Thyroid gland (tissue), 4 donors: ENCODE measurements around the gene AVPI1. TPM values are rescaled to one million over a fixed set of nuclear protein-coding genes. Genes with fewer than 3 reads are reported as not detected.

ENCODE experiments used
- DNase-seq, 2 donors: peaks; one replicate each; pipeline ENCODE4 v3.0.0-alpha.2; 2019
- H3K27ac ChIP-seq, 3 donors: fragments of 200-600 bp; sonication (generic); 1 replicate in 2 of 3; 2 replicates in 1 of 3; pipeline ENCODE4 v1.5.1; 2016 to 2019; ENCODE audit warnings: mild to moderate bottlenecking in 1 of 3, moderate library complexity in 1 of 3
- H3K27me3 ChIP-seq: fragments of 200-600 bp; sonication (generic); one replicate; pipeline ENCODE4 v1.5.1; 2019
- H3K36me3 ChIP-seq, 2 donors: fragments of 200-600 bp; sonication (generic); one replicate each; pipeline ENCODE4 v1.5.1; 2016 to 2019
- H3K4me1 ChIP-seq, 2 donors: fragments of 200-600 bp; sonication (generic); one replicate each; pipeline ENCODE4 v1.5.1; 2017 to 2019
- H3K4me3 ChIP-seq, 3 donors: fragments of 200-600 bp; sonication (generic); replicated peaks in 1 of 3; 1 replicate in 2 of 3; 2 replicates in 1 of 3; pipeline ENCODE4 v1.5.1; 2016; ENCODE audit warnings: mild to moderate bottlenecking in 1 of 3
- H3K9me3 ChIP-seq: fragments of 200-600 bp; sonication (generic); one replicate; pipeline ENCODE4 v1.5.1; 2017
- POLR2A ChIP-seq, 2 donors: fragments of 450-650 bp; IDR thresholded peaks; one replicate each; pipeline ENCODE4 v1.6.1; 2017; ENCODE audit warnings: antibody characterized with exemption in 2 of 2, mild to moderate bottlenecking in 2 of 2, moderate library complexity in 1 of 2
- WGBS, 2 donors: methylation state at CpG; one replicate each; pipeline ENCODE4 v1.1.5; 2017; 5-methylcytosine and 5-hydroxymethylcytosine counted together
- intact Hi-C: fragments of 100-400 bp; cut with DNase I; formaldehyde crosslinking; loops from one replicate; pipeline ENCODE4 v1.15.1; 2023
- total RNA-seq, 4 donors: library from RNA; depleted of rRNA; stranded (reverse); fragments of >200 nt; gene quantifications; one replicate each; pipeline ENCODE4 v1.2.3, GENCODE V29; 2016
- TF ChIP-seq, protein P1 (sequence below), 6 experiments: fragments of 200-600 bp in 3 of 6; fragments of 450-650 bp in 3 of 6; sonication (generic) in 3 of 6; IDR thresholded peaks; one replicate each; pipeline ENCODE4 v1.5.1; 2016 to 2019; ENCODE audit warnings: antibody characterized with exemption in 6 of 6, mild to moderate bottlenecking in 2 of 6, inconsistent platforms in 1 of 6, moderate library complexity in 1 of 6

AVPI1 gene
- total RNA-seq, 4 donors from 2014 or later: 6.7 to 17.8 (median 11.2) TPM

DNA sequence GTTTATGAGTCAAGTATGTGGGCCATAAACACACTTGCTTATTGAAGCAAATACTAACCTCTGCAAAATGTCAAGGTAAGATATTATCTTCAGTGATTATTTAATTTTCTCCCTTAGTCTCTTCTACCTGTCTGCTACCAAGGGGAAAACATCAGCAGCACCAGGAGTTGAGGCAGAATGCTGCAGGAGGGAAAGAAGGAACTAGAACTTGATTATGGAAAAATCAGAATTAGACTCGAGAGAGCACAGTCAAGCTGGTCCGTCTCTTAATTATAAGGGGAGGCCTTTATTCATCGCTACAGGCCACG lies 45.0 kb upstream of the AVPI1 start:
- intact Hi-C loops: loop anchor here (10.0 kb wide), 1 partner anchor 57 kb away; no protein-coding TSS in a partner anchor
- no peaks in the 10 kb centered on the region for H3K9me3 ChIP-seq
- no peaks in the 10 kb centered on the region for H3K36me3 ChIP-seq
- no peaks in the 10 kb centered on the region for H3K27me3 ChIP-seq
- H3K4me1 ChIP-seq: peaks cover 0 to 4% of the 10 kb centered on the region in 2 donors
- no peak overlapping the region for H3K27ac ChIP-seq
- H3K4me3 ChIP-seq: no peak overlapping the region
- TF ChIP-seq POLR2A (IDR thresholded peaks at IDR 0.05): no peak
- TF ChIP-seq, protein P1, sequence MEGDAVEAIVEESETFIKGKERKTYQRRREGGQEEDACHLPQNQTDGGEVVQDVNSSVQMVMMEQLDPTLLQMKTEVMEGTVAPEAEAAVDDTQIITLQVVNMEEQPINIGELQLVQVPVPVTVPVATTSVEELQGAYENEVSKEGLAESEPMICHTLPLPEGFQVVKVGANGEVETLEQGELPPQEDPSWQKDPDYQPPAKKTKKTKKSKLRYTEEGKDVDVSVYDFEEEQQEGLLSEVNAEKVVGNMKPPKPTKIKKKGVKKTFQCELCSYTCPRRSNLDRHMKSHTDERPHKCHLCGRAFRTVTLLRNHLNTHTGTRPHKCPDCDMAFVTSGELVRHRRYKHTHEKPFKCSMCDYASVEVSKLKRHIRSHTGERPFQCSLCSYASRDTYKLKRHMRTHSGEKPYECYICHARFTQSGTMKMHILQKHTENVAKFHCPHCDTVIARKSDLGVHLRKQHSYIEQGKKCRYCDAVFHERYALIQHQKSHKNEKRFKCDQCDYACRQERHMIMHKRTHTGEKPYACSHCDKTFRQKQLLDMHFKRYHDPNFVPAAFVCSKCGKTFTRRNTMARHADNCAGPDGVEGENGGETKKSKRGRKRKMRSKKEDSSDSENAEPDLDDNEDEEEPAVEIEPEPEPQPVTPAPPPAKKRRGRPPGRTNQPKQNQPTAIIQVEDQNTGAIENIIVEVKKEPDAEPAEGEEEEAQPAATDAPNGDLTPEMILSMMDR (IDR thresholded peaks at IDR 0.05): no peak
- no peak for DNase-seq
- WGBS, 2 donors: 71% methylated on average over 4 of the region's 4 CpGs

DNA sequence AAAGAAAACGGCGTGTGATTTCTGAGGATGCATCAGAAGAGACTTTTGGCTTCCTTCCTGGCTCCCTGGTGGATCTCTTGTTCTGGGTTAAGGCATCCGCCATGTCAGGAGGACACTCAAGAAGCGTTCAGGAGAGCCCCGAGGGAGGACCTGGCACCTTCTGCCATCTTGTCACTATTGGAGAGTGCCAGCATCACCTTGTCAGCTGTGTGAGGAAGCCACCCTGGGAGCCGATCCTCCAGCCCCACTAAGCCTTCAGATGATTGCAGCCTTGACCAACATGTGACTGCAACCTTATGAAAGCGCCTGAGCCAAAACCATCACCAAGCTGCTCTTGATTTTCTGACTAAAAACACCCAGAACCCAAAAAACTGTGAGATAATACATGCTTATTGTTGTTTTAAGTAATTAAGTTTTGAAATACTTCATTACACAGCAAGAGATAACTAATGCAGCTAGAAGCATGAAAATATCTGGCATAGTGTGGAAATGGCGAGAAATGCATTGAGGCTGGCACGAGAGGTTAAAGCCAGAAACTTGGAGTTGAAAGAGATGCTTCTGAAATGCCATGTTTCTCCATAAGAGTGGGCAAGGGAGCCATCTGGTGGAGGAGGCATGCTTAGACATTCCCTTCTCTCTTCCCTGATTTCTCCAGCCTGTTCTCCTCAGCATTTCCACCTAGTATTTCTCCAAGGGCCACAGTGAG lies 44.5 kb upstream of the AVPI1 start:
- H3K27ac ChIP-seq: no peak overlapping the region

DNA sequence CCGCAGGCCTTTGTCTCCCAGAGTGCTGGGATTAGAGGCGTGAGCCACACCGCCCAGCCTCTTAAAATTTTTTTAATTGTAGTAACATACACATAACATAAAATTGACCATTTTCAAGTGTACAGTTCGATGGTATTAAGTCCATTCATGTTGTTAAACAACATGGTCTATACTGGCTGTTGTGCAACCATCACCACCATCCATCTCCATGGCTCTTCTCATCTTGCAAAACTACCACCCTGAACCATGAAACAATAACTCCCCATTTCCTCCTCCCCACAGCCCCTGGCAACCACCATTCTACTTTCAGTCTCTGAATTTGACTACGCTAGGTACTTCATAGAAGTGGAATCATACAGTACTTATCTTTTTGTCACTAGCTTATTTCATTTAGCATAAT lies 42.0 kb upstream of the AVPI1 start:
- Histone ChIP-seq H3K27ac (no peak overlapping the region), H3K9me3 (no peaks in the 10 kb centered on the region), H3K36me3 (no peaks in the 10 kb centered on the region), H3K4me1 (no peaks in the 10 kb centered on the region), H3K27me3 (no peaks in the 10 kb centered on the region), H3K4me3 (no peak overlapping the region)
- WGBS, 2 donors: 89 to 94% methylated on average over 5 of the region's 5 CpGs
- intact Hi-C loops: no loop called here
- TF ChIP-seq, protein P1 (IDR thresholded peaks at IDR 0.05): no peak
- TF ChIP-seq POLR2A (IDR thresholded peaks at IDR 0.05): no peak
- DNase-seq: no peak

More for the DNA sequence above, 44.5 kb upstream of the AVPI1 start:
- peak; percentile 68 to 75 for DNase-seq
- intact Hi-C loops: loop anchor here (10.0 kb wide), 1 partner anchor 57 kb away; no protein-coding TSS in a partner anchor
- TF ChIP-seq POLR2A (IDR thresholded peaks at IDR 0.05): no peak
- TF ChIP-seq, protein P1 (IDR thresholded peaks at IDR 0.05): peak; percentile 32 to 91 (median 88)
- Histone ChIP-seq H3K9me3 (no peaks in the 10 kb centered on the region), H3K27me3 (no peaks in the 10 kb centered on the region), H3K36me3 (no peaks in the 10 kb centered on the region), H3K4me3 (no peak overlapping the region), H3K4me1 (peaks cover 0 to under 1% of the 10 kb centered on the region in 2 donors)
- WGBS, 2 donors: 56 to 65% methylated on average over 9 of the region's 9 CpGs

DNA sequence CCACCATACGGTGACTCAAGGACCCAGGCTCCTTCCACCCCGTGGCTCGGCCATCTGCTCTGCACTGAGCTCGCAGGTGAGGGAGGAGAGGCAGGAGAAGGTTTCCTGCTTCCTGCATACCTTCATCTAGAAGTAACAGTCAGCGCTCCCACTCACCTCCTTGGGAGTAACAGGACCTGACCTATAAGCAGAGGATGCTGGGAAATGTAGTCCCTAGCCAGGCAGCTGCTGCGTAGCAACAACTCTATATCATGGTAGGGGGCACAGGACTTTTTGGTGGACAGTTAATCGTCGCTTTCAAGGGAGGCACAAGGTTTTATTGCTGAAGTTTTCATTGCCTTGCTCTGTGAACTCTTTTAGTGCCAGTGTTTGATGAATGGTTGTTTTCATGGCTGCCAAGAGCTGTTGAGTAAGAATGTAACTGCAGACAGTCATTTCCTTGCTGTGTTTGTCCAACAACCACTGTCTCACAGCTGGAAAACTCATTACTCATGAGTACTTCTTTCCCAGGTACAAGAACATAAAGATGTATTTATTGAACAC lies 39.7 kb upstream of the AVPI1 start:
- no peaks in the 10 kb centered on the region for H3K27me3 ChIP-seq
- intact Hi-C loops: no loop called here
- no peaks in the 10 kb centered on the region for H3K9me3 ChIP-seq
- WGBS, 2 donors: 20 to 49% methylated on average over 8 of the region's 8 CpGs
- no peak for DNase-seq
- no peak for TF ChIP-seq POLR2A (IDR thresholded peaks at IDR 0.05)
- H3K27ac ChIP-seq: no peak overlapping the region
- H3K4me3 ChIP-seq: no peak overlapping the region
- no peaks in the 10 kb centered on the region for H3K36me3 ChIP-seq
- H3K4me1 ChIP-seq: no peaks in the 10 kb centered on the region

DNA sequence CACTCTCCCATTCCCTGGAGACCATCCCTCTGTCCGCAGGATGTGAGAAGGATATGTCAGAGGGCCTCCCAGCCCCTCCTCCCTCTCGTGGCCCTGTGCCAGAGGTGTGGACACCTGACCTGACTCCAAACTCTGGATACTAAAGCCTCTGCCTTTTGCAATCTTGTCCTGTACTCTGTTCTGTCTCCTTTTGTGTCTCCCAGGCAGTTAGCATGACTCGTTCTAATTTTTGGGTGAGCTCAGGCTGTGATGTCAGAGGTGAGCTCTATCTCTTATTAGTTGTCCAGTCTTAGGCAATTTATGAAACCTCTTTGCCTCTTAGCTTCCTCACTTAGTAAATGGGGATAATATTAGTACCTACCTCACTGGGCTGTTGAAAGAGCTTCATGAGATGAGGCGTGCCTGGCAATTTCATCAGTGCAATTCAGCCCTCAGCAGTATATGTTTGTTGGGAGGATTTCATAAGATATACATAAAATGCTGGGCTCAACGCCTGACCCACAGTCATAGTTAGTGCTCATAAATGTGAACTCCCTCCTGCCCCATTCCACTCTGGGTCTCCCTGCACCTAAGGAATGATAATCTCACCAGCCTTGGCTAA lies 37.4 kb upstream of the AVPI1 start:
- intact Hi-C loops: no loop called here
- 61 to 69% methylated on average over 5 of the region's 5 CpGs for WGBS, 2 donors
- Histone ChIP-seq H3K4me3 (no peak overlapping the region), H3K36me3 (no peaks in the 10 kb centered on the region), H3K27me3 (no peaks in the 10 kb centered on the region), H3K4me1 (peaks cover 0 to 2% of the 10 kb centered on the region in 2 donors), H3K27ac (no peak overlapping the region), H3K9me3 (no peaks in the 10 kb centered on the region)
- TF ChIP-seq POLR2A (IDR thresholded peaks at IDR 0.05): no peak
- TF ChIP-seq, protein P1 (IDR thresholded peaks at IDR 0.05): no peak
- no peak for DNase-seq
